Liver (tissue), 3 donors: ENCODE results near the gene KIAA0513.

ENCODE experiments used
- CTCF ChIP-seq: fragments of 150-350 bp; IDR thresholded peaks from 2 replicates; pipeline ENCODE4 v1.5.1; 2017; ENCODE audit warnings: improper control_type of control experiment, low read depth, low read length; ENCODE audit not compliant: missing input control
- EGR1 ChIP-seq, 2 donors: IDR thresholded peaks; 2 replicates each; pipeline ENCODE4 v1.6.1; 2016 to 2018; ENCODE audit warnings: antibody characterized with exemption in 2 of 2, low read depth in 2 of 2
- FOXA1 ChIP-seq: IDR thresholded peaks from 2 replicates; pipeline ENCODE4 v1.6.1; 2016; ENCODE audit warnings: antibody characterized with exemption
- HNF4A ChIP-seq, 2 donors: conservative IDR thresholded peaks; 2 replicates each; pipeline ENCODE4 v1.6.1; 2016; ENCODE audit warnings: antibody characterized with exemption in 2 of 2, mild to moderate bottlenecking in 2 of 2
- MAX ChIP-seq: IDR thresholded peaks from 2 replicates; pipeline ENCODE4 v1.6.1; 2016; ENCODE audit warnings: antibody characterized with exemption
- REST ChIP-seq: IDR thresholded peaks from 2 replicates; pipeline ENCODE4 v1.6.1; 2016; ENCODE audit warnings: antibody characterized with exemption, mild to moderate bottlenecking
- RXRA ChIP-seq, 2 donors: IDR thresholded peaks; 2 replicates each; pipeline ENCODE4 v1.6.1; 2017 to 2018; ENCODE audit warnings: antibody characterized with exemption in 2 of 2, mild to moderate bottlenecking in 1 of 2
- SP1 ChIP-seq: IDR thresholded peaks from 2 replicates; pipeline ENCODE4 v1.6.1; 2018; ENCODE audit warnings: antibody characterized with exemption, mild to moderate bottlenecking
- TAF1 ChIP-seq: conservative IDR thresholded peaks from 2 replicates; pipeline ENCODE4 v1.6.1; 2016; ENCODE audit warnings: antibody characterized with exemption, mild to moderate bottlenecking
- donor health status: healthy.
- donor health status: healthy.

GRCh38 chr16:85130705-85131028, 103.1 kb downstream of the KIAA0513 start:
- no peak for TF ChIP-seq CTCF
- TF ChIP-seq TAF1, result no peak
- TF ChIP-seq EGR1 (IDR thresholded peaks at IDR 0.05; ENCODE audit: low read depth in 2 of 2), result no peak
- no peak for TF ChIP-seq MAX
- no peak for TF ChIP-seq REST
- TF ChIP-seq HNF4A (conservative IDR thresholded peaks at IDR 0.05), result no peak
- no peak for TF ChIP-seq RXRA (IDR thresholded peaks at IDR 0.05)
- no peak for TF ChIP-seq FOXA1
- TF ChIP-seq SP1, result no peak
